ENCODE data around the gene CDHR4.

DNA sequence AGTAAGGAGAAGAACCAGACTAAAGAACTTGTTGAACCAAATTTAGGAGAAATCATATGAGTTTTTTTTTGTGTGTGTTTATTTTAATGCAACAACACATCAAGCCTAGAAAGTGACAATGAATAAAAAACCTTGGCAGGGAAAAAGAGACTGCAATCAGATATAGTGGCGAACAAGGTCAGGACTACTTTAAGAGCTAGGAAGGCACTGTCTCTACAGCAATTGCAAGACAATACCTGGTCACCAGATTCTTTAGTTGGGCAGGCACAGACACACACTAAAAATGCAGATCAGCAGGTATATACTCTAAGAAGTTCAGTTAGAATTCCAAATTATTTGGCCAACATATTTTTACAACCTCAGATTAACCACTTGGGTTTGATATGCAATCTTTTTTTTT, 45.1 kb downstream of the CDHR4 start:
- TF ChIP-seq, protein P1, sequence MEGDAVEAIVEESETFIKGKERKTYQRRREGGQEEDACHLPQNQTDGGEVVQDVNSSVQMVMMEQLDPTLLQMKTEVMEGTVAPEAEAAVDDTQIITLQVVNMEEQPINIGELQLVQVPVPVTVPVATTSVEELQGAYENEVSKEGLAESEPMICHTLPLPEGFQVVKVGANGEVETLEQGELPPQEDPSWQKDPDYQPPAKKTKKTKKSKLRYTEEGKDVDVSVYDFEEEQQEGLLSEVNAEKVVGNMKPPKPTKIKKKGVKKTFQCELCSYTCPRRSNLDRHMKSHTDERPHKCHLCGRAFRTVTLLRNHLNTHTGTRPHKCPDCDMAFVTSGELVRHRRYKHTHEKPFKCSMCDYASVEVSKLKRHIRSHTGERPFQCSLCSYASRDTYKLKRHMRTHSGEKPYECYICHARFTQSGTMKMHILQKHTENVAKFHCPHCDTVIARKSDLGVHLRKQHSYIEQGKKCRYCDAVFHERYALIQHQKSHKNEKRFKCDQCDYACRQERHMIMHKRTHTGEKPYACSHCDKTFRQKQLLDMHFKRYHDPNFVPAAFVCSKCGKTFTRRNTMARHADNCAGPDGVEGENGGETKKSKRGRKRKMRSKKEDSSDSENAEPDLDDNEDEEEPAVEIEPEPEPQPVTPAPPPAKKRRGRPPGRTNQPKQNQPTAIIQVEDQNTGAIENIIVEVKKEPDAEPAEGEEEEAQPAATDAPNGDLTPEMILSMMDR (IDR thresholded peaks at IDR 0.05; ENCODE audit: poor library complexity), result no peak
- no peak for TF ChIP-seq EZH2phosphoT487 (IDR thresholded peaks at IDR 0.05; ENCODE audit: low read depth, severe bottlenecking, unreplicated experiment)
- no peak for TF ChIP-seq EZH2 (IDR thresholded peaks at IDR 0.05; ENCODE audit: borderline replicate concordance)
